GM12878 (cell line): ENCODE data around the gene CRNKL1. TPM values are rescaled to one million over a fixed set of nuclear protein-coding genes. Genes with fewer than 3 reads are reported as not detected.
A peak's percentile ranks its signal among the peaks of the same experiment; 100 is the strongest.

Experiments
- ATAC-seq: fragments of 200-7000 bp; cut with Tn5 transposase; 3 replicates; pipeline ENCODE4 v1.9.1; 2020; ENCODE audit warnings: mild to moderate bottlenecking, moderate library complexity
- BruUV-seq: library from RNA; stranded (reverse); fragments of 400-500 nt; replicated peaks from 2 replicates; lab custom pipeline; 2021; lab: Mats Ljungman, UMichigan
- CTCF ChIA-PET: fragments of 300-600 bp; sonication (Branson Sonifier 250); formaldehyde crosslinking; extraction: SDS; loops from one replicate; lab custom pipeline; 2021; ENCODE audit warnings: inconsistent platforms; lab: Yijun Ruan, JAX
- POLR2A ChIA-PET: fragments of 350-600 bp; formaldehyde crosslinking; extraction: SDS; loops from one replicate; lab custom pipeline; 2021; ENCODE audit warnings: inconsistent platforms; lab: Charles Lee
- RAD21 ChIA-PET: fragments of 300-600 bp; sonication (Branson Sonifier 250); formaldehyde crosslinking; loops from one replicate; lab custom pipeline; 2023; ENCODE audit warnings: antibody characterized with exemption; ENCODE audit not compliant: unreplicated experiment; lab: Charles Lee
- SMC1A ChIA-PET: fragments of 300-600 bp; sonication (Branson Sonifier 250); formaldehyde crosslinking; loops from one replicate; lab custom pipeline; 2023; ENCODE audit not compliant: unreplicated experiment, uncharacterized antibody; lab: Charles Lee
- DNase-seq: peaks from one replicate; pipeline ENCODE4 v3.0.0-alpha.2; 2011; ENCODE audit warnings: low read depth, low spot score
- FAIRE-seq: peaks from 3 replicates; lab custom pipeline; 2011; peaks lifted over from hg19 to GRCh38; lab: Jason Lieb, UNC
- H2AFZ ChIP-seq: 2 replicates; pipeline ENCODE4 v1.6.0; 2011; ENCODE audit warnings: low read depth, low read length, control low read depth; ENCODE audit not compliant: control insufficient read depth
- H3K27ac ChIP-seq: 2 replicates; pipeline ENCODE4 v1.5.1; 2011; ENCODE audit warnings: control low read depth; ENCODE audit not compliant: control insufficient read depth, insufficient read depth
- H3K27me3 ChIP-seq, 2 experiments: replicated peaks in 1 of 2; 2 replicates each; pipeline versions ENCODE4 v1.6.0 to v1.6.1; 2011; ENCODE audit warnings: low read length in 1 of 2; ENCODE audit not compliant: control insufficient read depth in 2 of 2, insufficient read depth in 2 of 2
- H3K36me3 ChIP-seq, 2 experiments: 2 replicates each; pipeline ENCODE4 v1.5.1; 2011; ENCODE audit warnings: low read length in 1 of 2; ENCODE audit not compliant: control insufficient read depth in 2 of 2, insufficient read depth in 2 of 2
- H3K4me1 ChIP-seq: 2 replicates; pipeline ENCODE4 v1.6.1; 2011; ENCODE audit warnings: mild to moderate bottlenecking, low read length, moderate library complexity, mixed read lengths; ENCODE audit not compliant: control insufficient read depth, insufficient read depth
- H3K4me2 ChIP-seq: 2 replicates; pipeline ENCODE4 v1.6.0; 2011; ENCODE audit warnings: control low read depth; ENCODE audit not compliant: control insufficient read depth, insufficient read depth
- H3K4me3 ChIP-seq: fragments of 200-600 bp; sonication (generic); 2 replicates; pipeline ENCODE4 v1.5.1; 2016
- H3K79me2 ChIP-seq: 2 replicates; pipeline ENCODE4 v1.6.0; 2011; ENCODE audit warnings: low read length; ENCODE audit not compliant: control insufficient read depth, insufficient read depth
- H3K9ac ChIP-seq: 2 replicates; pipeline ENCODE4 v1.8.0; 2011; ENCODE audit warnings: low read length, control low read depth, mixed read lengths; ENCODE audit not compliant: control insufficient read depth, insufficient read depth
- H3K9me3 ChIP-seq: replicated peaks from 3 replicates; pipeline ENCODE4 v1.5.1; 2011; ENCODE audit warnings: mild to moderate bottlenecking, low read length; ENCODE audit not compliant: control insufficient read depth, insufficient read depth
- H4K20me1 ChIP-seq: 2 replicates; pipeline ENCODE4 v1.6.0; 2011; ENCODE audit not compliant: control insufficient read depth, insufficient read depth
- BRCA1 ChIP-seq: IDR thresholded peaks from 2 replicates; pipeline ENCODE4 v1.6.1; 2011; ENCODE audit warnings: low read depth, low read length, improper control_type of control experiment
- CHD2 ChIP-seq: IDR thresholded peaks from 2 replicates; pipeline ENCODE4 v1.6.1; 2011; ENCODE audit warnings: low read depth, low read length, improper control_type of control experiment, borderline replicate concordance
- EGR1 ChIP-seq, 2 experiments: IDR thresholded peaks; 1 replicate in 1 of 2; 2 replicates in 1 of 2; pipeline ENCODE4 v1.6.1; 2011 to 2012; ENCODE audit warnings: low read depth in 2 of 2, low read length in 2 of 2, borderline replicate concordance in 1 of 2, mild to moderate bottlenecking in 1 of 2, moderate library complexity in 1 of 2
- NR2F1 ChIP-seq: fragments of 450-650 bp; conservative IDR thresholded peaks from 2 replicates; pipeline ENCODE4 v1.6.1; 2017; ENCODE audit warnings: mild to moderate bottlenecking
- PBX3 ChIP-seq: IDR thresholded peaks from 2 replicates; pipeline ENCODE4 v1.6.1; 2011; ENCODE audit warnings: mild to moderate bottlenecking, low read depth, low read length, moderate library complexity; ENCODE audit not compliant: insufficient replicate concordance
- RELA ChIP-seq: fragments of 450-650 bp; IDR thresholded peaks from 2 replicates; pipeline ENCODE4 v1.8.0; 2014; ENCODE audit warnings: borderline replicate concordance; ENCODE audit not compliant: partially characterized antibody
- SUPT20H ChIP-seq: IDR thresholded peaks from 2 replicates; pipeline ENCODE4 v1.6.1; 2011; ENCODE audit warnings: low read depth, mild to moderate bottlenecking, low read length, moderate library complexity, borderline replicate concordance; ENCODE audit not compliant: control insufficient read depth
- SUZ12 ChIP-seq: fragments of 200-600 bp; sonication (generic); IDR thresholded peaks from one replicate; pipeline ENCODE4 v1.6.1; 2018; ENCODE audit warnings: antibody characterized with exemption, mild to moderate bottlenecking; ENCODE audit not compliant: unreplicated experiment
- TCF7 ChIP-seq: IDR thresholded peaks from 2 replicates; pipeline ENCODE4 v1.6.1; 2014; ENCODE audit warnings: antibody characterized with exemption, borderline replicate concordance
- USF1 ChIP-seq: IDR thresholded peaks from 2 replicates; pipeline ENCODE4 v1.6.1; 2011; ENCODE audit warnings: borderline replicate concordance, low read depth, mild to moderate bottlenecking, moderate library complexity, mixed read lengths, low read length; ENCODE audit not compliant: insufficient read depth; ENCODE audit errors: extremely low read length
- YY1 ChIP-seq: IDR thresholded peaks from 2 replicates; pipeline ENCODE4 v1.6.1; 2011; ENCODE audit warnings: low read depth, mild to moderate bottlenecking, low read length
- ZNF207 ChIP-seq: fragments of 450-650 bp; IDR thresholded peaks from 2 replicates; pipeline ENCODE4 v1.6.1; 2014; ENCODE audit warnings: antibody characterized with exemption, mild to moderate bottlenecking, borderline replicate concordance
- WGBS: methylation state at CpG from one replicate; pipeline ENCODE4 v1.1.6; 2016; ENCODE audit warnings: low lambda C conversion rate; ENCODE audit not compliant: insufficient replicate concordance, insufficient coverage; ENCODE audit errors: missing lambda C conversion rate; 5-methylcytosine and 5-hydroxymethylcytosine counted together
- in situ Hi-C: fragments of 300-500 bp; cut with MboI; formaldehyde crosslinking; loops from 9 replicates; pipeline ENCODE4 v1.14.3; 2018; ENCODE audit warnings: mixed read lengths
- intact Hi-C: fragments of 100-400 bp; cut with micrococcal nuclease; formaldehyde crosslinking; loops from one replicate; pipeline ENCODE4 v1.14.2; 2022; ENCODE audit not compliant: unreplicated experiment
- polyA plus RNA-seq, 11 experiments: library from polyadenylated mRNA; depleted of rRNA in 4 of 11; unstranded in 6 of 11; stranded (reverse) in 5 of 11; fragments of >200 nt; fragmentation: Nextera tagmentation in 4 of 11; fragmentation: Illumina TruSeq in 1 of 11; extraction: Ambion mirVana in 4 of 11; extraction: Trizol in 1 of 11; gene quantifications; 1 replicate in 1 of 11; 2 replicates in 10 of 11; pipeline versions ENCODE4 v1.2.1 to v1.2.3, GENCODE V29; 2011 to 2016; ENCODE audit warnings: inconsistent platforms in 2 of 11, missing spikeins in 2 of 11, low read depth in 1 of 11
- total RNA-seq, 4 experiments: library from RNA; depleted of rRNA in 3 of 4; stranded (reverse); fragments of >200 nt in 3 of 4; fragmentation: Illumina TruSeq in 1 of 4; extraction: Trizol in 1 of 4; gene quantifications; 2 replicates each; pipeline versions ENCODE4 v1.2.1 to v1.2.3, GENCODE V29; 2013 to 2021
- TF ChIP-seq, protein P1 (sequence below): fragments of 450-650 bp; IDR thresholded peaks from 2 replicates; pipeline ENCODE4 v1.6.1; 2017; ENCODE audit warnings: borderline replicate concordance

Gene CRNKL1
- total and polyA plus RNA-seq, 10 of the 15 experiments (the other 5 are each of a cell fraction or from before 2014, with no cell fraction given) = 9.5 to 28.4 (median 17.5) TPM

- TF ChIP-seq RELA (peak; percentile 50), ZNF207 (peak; percentile 79), SUPT20H (no peak), BRCA1 (no peak), CHD2 (peak; percentile 73; the same call in 1 of the 2 replicates), YY1 (peak; percentile 75; the same call in 1 of the 2 replicates), EGR1 (IDR thresholded peaks at IDR 0.05; ENCODE audit: borderline replicate concordance in 1 of 2, low read depth in 2 of 2, low read length in 2 of 2) (peak; percentile 24 to 64; a peak in 1 of 3 replicates)
These were observed 35.0 kb downstream of the CRNKL1 start, which contains the start of gene NAA20 (continued) for GRCh38 chr20:20017001-20017843.

- DNase-seq (no peak), ATAC-seq (no peak), FAIRE-seq (no peak)
- Histone ChIP-seq H3K4me2 (no peak overlapping the region), H3K79me2 (peaks cover 26% of the 10 kb centered on the region), H3K4me3 (no peak overlapping the region), H4K20me1 (no peaks in the 10 kb centered on the region; the same call in 1 of the 2 replicates), H3K27ac (no peak overlapping the region), H3K4me1 (peaks cover 5% of the 10 kb centered on the region), H3K36me3 (0 out of 4 replicates have a peak, but pooled peaks cover 0 to 3% of the 10 kb centered on the region in 2 experiments), H3K27me3 (peaks cover 0 to 2% of the 10 kb centered on the region in 2 experiments; a peak in 2 of 4 replicates), H3K9me3 (no peaks in the 10 kb centered on the region), H2AFZ (no peak overlapping the region), H3K9ac (no peak overlapping the region)
- TF ChIP-seq TCF7 = no peak
- no peak for TF ChIP-seq USF1
- TF ChIP-seq, protein P1, sequence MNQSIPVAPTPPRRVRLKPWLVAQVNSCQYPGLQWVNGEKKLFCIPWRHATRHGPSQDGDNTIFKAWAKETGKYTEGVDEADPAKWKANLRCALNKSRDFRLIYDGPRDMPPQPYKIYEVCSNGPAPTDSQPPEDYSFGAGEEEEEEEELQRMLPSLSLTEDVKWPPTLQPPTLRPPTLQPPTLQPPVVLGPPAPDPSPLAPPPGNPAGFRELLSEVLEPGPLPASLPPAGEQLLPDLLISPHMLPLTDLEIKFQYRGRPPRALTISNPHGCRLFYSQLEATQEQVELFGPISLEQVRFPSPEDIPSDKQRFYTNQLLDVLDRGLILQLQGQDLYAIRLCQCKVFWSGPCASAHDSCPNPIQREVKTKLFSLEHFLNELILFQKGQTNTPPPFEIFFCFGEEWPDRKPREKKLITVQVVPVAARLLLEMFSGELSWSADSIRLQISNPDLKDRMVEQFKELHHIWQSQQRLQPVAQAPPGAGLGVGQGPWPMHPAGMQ = no peak
- no peak for TF ChIP-seq PBX3
- no peak for TF ChIP-seq SUZ12
- TF ChIP-seq NR2F1 = no peak
- SMC1A ChIA-PET = interaction anchor here (0.9 to 1.6 kb wide), 6 partner anchors 9 to 231 kb away, joined by 3 to 6 read pairs (median 4); partner anchors contain the start of genes CFAP61 and CRNKL1
- 52% methylated on average over 2 of the region's 2 CpGs for WGBS
- POLR2A ChIA-PET = interaction anchor here (1.2 kb wide), 1 partner anchor 37 kb away, joined by 3 read pairs; no protein-coding TSS in a partner anchor
- CTCF ChIA-PET = interaction anchor here (1.3 to 3.1 kb wide), 6 partner anchors 10 to 231 kb away, joined by 3 to 16 read pairs (median 6); partner anchors contain the start of genes CFAP61 and CRNKL1
- in situ Hi-C loops (loop anchor here (25.0 kb wide), 2 partner anchors 1427 to 1502 kb away; partner anchors contain the start of genes DTD1 and SEC23B), intact Hi-C loops (no loop called here)
- RAD21 ChIA-PET = interaction anchor here (0.7 kb wide), 1 partner anchor 36 kb away, joined by 3 read pairs; no protein-coding TSS in a partner anchor
- BruUV-seq = no TSS peak
These were observed 37.6 kb downstream of the CRNKL1 start for GRCh38 chr20:20014659-20015058.
